ENCODE measurements around the gene PAM16. TPM values are rescaled to one million over a fixed set of nuclear protein-coding genes. Genes with fewer than 3 reads are reported as not detected.

PAM16 gene
- total RNA-seq, 1 experiment from 2014 or later: 80.4 TPM

DNA sequence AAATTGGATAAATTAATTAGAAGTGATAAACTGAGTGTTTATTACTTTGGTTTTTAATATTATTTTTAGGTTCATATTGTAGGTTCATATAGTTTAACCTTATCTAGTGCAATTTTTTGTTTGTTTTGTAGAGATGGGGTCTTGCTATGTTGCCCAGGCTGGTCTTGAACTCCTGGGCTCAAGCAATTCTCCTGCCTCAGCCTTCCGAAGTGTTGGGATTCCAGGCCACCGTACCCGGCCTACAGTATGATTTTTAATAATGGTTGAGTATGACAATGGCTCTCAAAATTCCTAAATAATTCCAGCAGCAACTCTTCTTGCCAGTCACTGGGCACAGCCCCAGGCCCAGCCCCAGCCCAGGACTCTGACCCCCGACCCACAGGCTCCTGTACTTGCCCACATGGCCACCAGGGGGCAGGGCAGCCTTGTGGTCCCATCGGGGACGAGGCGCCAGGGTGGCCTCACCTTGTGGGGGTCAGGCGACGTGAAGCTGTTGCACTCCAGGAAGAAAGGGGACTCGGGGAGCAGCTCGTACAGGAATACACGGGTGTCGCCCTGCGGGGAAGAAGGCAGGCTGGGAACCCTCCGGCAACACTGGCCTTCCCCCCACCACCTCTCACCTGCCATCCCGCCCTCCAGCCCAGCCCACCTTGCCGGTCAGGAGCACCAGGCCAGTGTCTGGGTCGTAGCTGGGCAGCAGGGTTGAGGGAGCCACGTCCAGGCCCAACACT lies 7.9 kb upstream of the PAM16 start:
- H3K4me3 Mint-ChIP-seq: no peak overlapping the region
- no peaks in the 10 kb centered on the region for H3K79me2 ChIP-seq (ENCODE audit: insufficient read depth, low read length)

More for the DNA sequence above, 7.9 kb upstream of the PAM16 start:
- Histone ChIP-seq H3K79me1 (ENCODE audit: insufficient read depth, low read depth, low read length, poor library complexity, severe bottlenecking) (no peaks in the 10 kb centered on the region), H3K14ac (ENCODE audit: insufficient read depth, low read length) (no peak overlapping the region), H2BK20ac (ENCODE audit: low read depth, low read length, poor library complexity, severe bottlenecking) (no peak overlapping the region), H4K20me1 (ENCODE audit: control insufficient read depth, insufficient read depth, insufficient read length) (no peaks in the 10 kb centered on the region), H2BK120ac (ENCODE audit: low read depth, low read length, poor library complexity, severe bottlenecking) (no peak overlapping the region), H4K91ac (ENCODE audit: insufficient read length, low read depth, low read length) (no peak overlapping the region), H3T11ph (ENCODE audit: low read length) (no peak overlapping the region), H3K9me3 (ENCODE audit: control insufficient read depth, low read depth, low read length) (no peaks in the 10 kb centered on the region), H3K56ac (ENCODE audit: insufficient read length, low read depth, low read length) (no peak overlapping the region), H3K4me2 (ENCODE audit: insufficient read depth, insufficient read length, low read length) (no peak overlapping the region), H3K9ac (ENCODE audit: extremely low read depth, insufficient read length, low read length) (no peak overlapping the region), H3K4ac (ENCODE audit: low read depth, low read length) (no peak overlapping the region), H2BK15ac (ENCODE audit: low read depth, low read length) (no peak overlapping the region), H3K4me1 (ENCODE audit: insufficient read depth, low read length) (no peaks in the 10 kb centered on the region), H3K18ac (ENCODE audit: insufficient read length, low read depth, low read length) (no peak overlapping the region), H4K8ac (replicated peaks; ENCODE audit: insufficient read length, low read depth, low read length) (no peak overlapping the region), H2AFZ (ENCODE audit: low read length) (no peak overlapping the region), H3K27ac (ENCODE audit: insufficient read length, low read depth, low read length) (no peak overlapping the region), H4K5ac (ENCODE audit: insufficient read length, low read depth, low read length) (no peak overlapping the region), H3K23me2 (ENCODE audit: insufficient read length, low read depth, low read length, poor library complexity, severe bottlenecking) (peaks cover 4% of the 10 kb centered on the region), H2BK5ac (ENCODE audit: insufficient read length, low read length) (no peak overlapping the region), H3K23ac (ENCODE audit: insufficient read length, low read depth, low read length) (no peak overlapping the region), H3K27me3 (ENCODE audit: insufficient read depth, low read length) (no peaks in the 10 kb centered on the region), H2AK5ac (ENCODE audit: insufficient read length, low read length) (no peak overlapping the region), H2BK12ac (ENCODE audit: insufficient read length, low read depth, low read length) (no peak overlapping the region)
- no CpG with 5 or more reads among the region's 19 CpGs for WGBS (ENCODE audit: extremely low coverage, insufficient read length, low lambda C conversion rate)
- TF ChIP-seq, protein P1, sequence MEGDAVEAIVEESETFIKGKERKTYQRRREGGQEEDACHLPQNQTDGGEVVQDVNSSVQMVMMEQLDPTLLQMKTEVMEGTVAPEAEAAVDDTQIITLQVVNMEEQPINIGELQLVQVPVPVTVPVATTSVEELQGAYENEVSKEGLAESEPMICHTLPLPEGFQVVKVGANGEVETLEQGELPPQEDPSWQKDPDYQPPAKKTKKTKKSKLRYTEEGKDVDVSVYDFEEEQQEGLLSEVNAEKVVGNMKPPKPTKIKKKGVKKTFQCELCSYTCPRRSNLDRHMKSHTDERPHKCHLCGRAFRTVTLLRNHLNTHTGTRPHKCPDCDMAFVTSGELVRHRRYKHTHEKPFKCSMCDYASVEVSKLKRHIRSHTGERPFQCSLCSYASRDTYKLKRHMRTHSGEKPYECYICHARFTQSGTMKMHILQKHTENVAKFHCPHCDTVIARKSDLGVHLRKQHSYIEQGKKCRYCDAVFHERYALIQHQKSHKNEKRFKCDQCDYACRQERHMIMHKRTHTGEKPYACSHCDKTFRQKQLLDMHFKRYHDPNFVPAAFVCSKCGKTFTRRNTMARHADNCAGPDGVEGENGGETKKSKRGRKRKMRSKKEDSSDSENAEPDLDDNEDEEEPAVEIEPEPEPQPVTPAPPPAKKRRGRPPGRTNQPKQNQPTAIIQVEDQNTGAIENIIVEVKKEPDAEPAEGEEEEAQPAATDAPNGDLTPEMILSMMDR (conservative IDR thresholded peaks at IDR 0.05): peak; percentile 98
- Mint-ChIP-seq H3K9me3 (no peaks in the 10 kb centered on the region; a peak in 1 of 5 replicates), H3K27ac (peak overlapping the region in 1 of 3 experiments; percentile 19; a peak in 3 of 7 replicates), H3K27me3 (ENCODE audit: low read depth) (no peaks in the 10 kb centered on the region), H3K36me3 (ENCODE audit: insufficient read depth in 1 of 3, low read depth in 3 of 3) (peaks cover 2 to 4% (median 2%) of the 10 kb centered on the region in 3 experiments; a peak in 2 of 7 replicates), H3K4me1 (0 out of 4 replicates have a peak, but pooled peaks cover 0 to 3% of the 10 kb centered on the region in 2 experiments)
- peak; percentile 82 for DNase-seq
